ENCODE measurements around the gene PFDN2.

GRCh38 chr1:161081519-161081918 is 36.3 kb downstream of the PFDN2 start:
- TF ChIP-seq EZH2phosphoT487 (IDR thresholded peaks at IDR 0.05; ENCODE audit: borderline replicate concordance, low read depth, low read length), result no peak
- TF ChIP-seq, protein P1, sequence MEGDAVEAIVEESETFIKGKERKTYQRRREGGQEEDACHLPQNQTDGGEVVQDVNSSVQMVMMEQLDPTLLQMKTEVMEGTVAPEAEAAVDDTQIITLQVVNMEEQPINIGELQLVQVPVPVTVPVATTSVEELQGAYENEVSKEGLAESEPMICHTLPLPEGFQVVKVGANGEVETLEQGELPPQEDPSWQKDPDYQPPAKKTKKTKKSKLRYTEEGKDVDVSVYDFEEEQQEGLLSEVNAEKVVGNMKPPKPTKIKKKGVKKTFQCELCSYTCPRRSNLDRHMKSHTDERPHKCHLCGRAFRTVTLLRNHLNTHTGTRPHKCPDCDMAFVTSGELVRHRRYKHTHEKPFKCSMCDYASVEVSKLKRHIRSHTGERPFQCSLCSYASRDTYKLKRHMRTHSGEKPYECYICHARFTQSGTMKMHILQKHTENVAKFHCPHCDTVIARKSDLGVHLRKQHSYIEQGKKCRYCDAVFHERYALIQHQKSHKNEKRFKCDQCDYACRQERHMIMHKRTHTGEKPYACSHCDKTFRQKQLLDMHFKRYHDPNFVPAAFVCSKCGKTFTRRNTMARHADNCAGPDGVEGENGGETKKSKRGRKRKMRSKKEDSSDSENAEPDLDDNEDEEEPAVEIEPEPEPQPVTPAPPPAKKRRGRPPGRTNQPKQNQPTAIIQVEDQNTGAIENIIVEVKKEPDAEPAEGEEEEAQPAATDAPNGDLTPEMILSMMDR (conservative IDR thresholded peaks at IDR 0.05; ENCODE audit: low read length), result no peak

Measured in OCI-LY7 (cell line).